ENCODE results near the gene TLE4.

GRCh38 chr9:79604149-79604548, 32.4 kb downstream of the TLE4 start:
- TF ChIP-seq POLR2AphosphoS5 (IDR thresholded peaks at IDR 0.05) = no peak
- TF ChIP-seq POLR2A (IDR thresholded peaks at IDR 0.05) = no peak
- no peak for TF ChIP-seq CTCF (IDR thresholded peaks at IDR 0.05)
